Osteoblast (primary cell): ENCODE results near the gene MXD3. TPM values are rescaled to one million over a fixed set of nuclear protein-coding genes. Genes with fewer than 3 reads are reported as not detected.
A peak's percentile ranks its signal among the peaks of the same experiment; 100 is the strongest.

ENCODE experiments used
- DNase-seq: peaks from one replicate; pipeline ENCODE4 v3.0.0; 2011; ENCODE audit warnings: low spot score, mixed read lengths; ENCODE audit not compliant: insufficient read length; ENCODE audit errors: missing footprints
- H2AFZ ChIP-seq: 2 replicates; pipeline ENCODE4 v1.6.0; 2011; ENCODE audit warnings: mild to moderate bottlenecking, low read length
- H3K27ac ChIP-seq: 2 replicates; pipeline ENCODE4 v1.5.1; 2011; ENCODE audit warnings: mild to moderate bottlenecking, low read depth, low read length, moderate library complexity
- H3K27me3 ChIP-seq: 2 replicates; pipeline ENCODE4 v1.6.0; 2012; ENCODE audit warnings: mild to moderate bottlenecking, control low read depth, inconsistent platforms, low read length, moderate library complexity; ENCODE audit not compliant: insufficient read depth
- H3K36me3 ChIP-seq: 2 replicates; pipeline ENCODE4 v1.5.1; 2011; ENCODE audit warnings: mild to moderate bottlenecking, low read length, control low read depth, moderate library complexity; ENCODE audit not compliant: insufficient read depth
- H3K4me1 ChIP-seq: 2 replicates; pipeline ENCODE4 v1.5.1; 2011; ENCODE audit warnings: mild to moderate bottlenecking, low read length, control low read depth, moderate library complexity; ENCODE audit not compliant: insufficient read depth
- H3K4me2 ChIP-seq: 2 replicates; pipeline ENCODE4 v1.6.0; 2011; ENCODE audit warnings: mild to moderate bottlenecking, low read length; ENCODE audit not compliant: insufficient read depth
- H3K4me3 ChIP-seq: fragments of 200-600 bp; sonication (generic); 3 replicates; pipeline ENCODE4 v1.5.1; 2012; ENCODE audit warnings: mild to moderate bottlenecking, low read length, inconsistent platforms; ENCODE audit not compliant: insufficient read depth
- H3K79me2 ChIP-seq: 2 replicates; pipeline ENCODE4 v1.6.0; 2012; ENCODE audit warnings: mild to moderate bottlenecking, low read length, control low read depth, inconsistent platforms; ENCODE audit not compliant: insufficient read depth
- H3K9me3 ChIP-seq: 2 replicates; pipeline ENCODE4 v1.5.1; 2011; ENCODE audit warnings: low read depth, low read length, control low read depth
- H4K20me1 ChIP-seq: 2 replicates; pipeline ENCODE4 v1.6.0; 2012; ENCODE audit warnings: mild to moderate bottlenecking, low read length, control low read depth; ENCODE audit not compliant: insufficient read depth
- CTCF ChIP-seq: IDR thresholded peaks from 2 replicates; pipeline ENCODE4 v1.5.1; 2011; ENCODE audit warnings: mild to moderate bottlenecking, low read depth, low read length, moderate library complexity; ENCODE audit errors: extremely low read depth
- total RNA-seq: library from RNA; depleted of rRNA; stranded (reverse); fragments of >200 nt; gene quantifications from 2 replicates; pipeline ENCODE4 v1.2.3, GENCODE V29; 2012

MXD3 gene
- total RNA-seq, 1 donor = 3.3 TPM

- Histone ChIP-seq H4K20me1 (no peaks in the 10 kb centered on the region), H3K4me2 (no peak overlapping the region), H2AFZ (no peak overlapping the region), H3K4me3 (no peak overlapping the region), H3K27me3 (peaks cover 3% of the 10 kb centered on the region), H3K4me1 (peaks cover 22% of the 10 kb centered on the region), H3K79me2 (peaks cover 32% of the 10 kb centered on the region), H3K27ac (no peak overlapping the region), H3K9me3 (no peaks in the 10 kb centered on the region), H3K36me3 (peaks cover 3% of the 10 kb centered on the region)
- peak; percentile 73 for DNase-seq
- TF ChIP-seq CTCF = no peak
These were observed 41.4 kb upstream of the MXD3 start for GRCh38 chr5:177353093-177353492.

- H3K79me2 ChIP-seq = peaks cover 45% of the 10 kb centered on the region
- H3K4me3 ChIP-seq = peak within 1 kb of the TSS; percentile 98
- H3K9me3 ChIP-seq = no peaks in the 10 kb centered on the region
- H3K27me3 ChIP-seq = no peaks in the 10 kb centered on the region
- H3K4me1 ChIP-seq = peaks cover 15% of the 10 kb centered on the region
- peak; percentile 99 for DNase-seq
- H3K27ac ChIP-seq = peak within 1 kb of the TSS; percentile 97
- H4K20me1 ChIP-seq = peaks cover 6% of the 10 kb centered on the region
- peak within 1 kb of the TSS; percentile 99 for H2AFZ ChIP-seq
- peak within 1 kb of the TSS; percentile 86 for H3K4me2 ChIP-seq
- no peak for TF ChIP-seq CTCF
- peaks cover 3% of the 10 kb centered on the region for H3K36me3 ChIP-seq
These were observed 40.0 kb upstream of the MXD3 start, which contains the start of gene LMAN2 for GRCh38 chr5:177351392-177352329. LMAN2 (minus strand) TSS chr5:177351668; CDS start chr5:177351647, 21 bp downstream.

DNA sequence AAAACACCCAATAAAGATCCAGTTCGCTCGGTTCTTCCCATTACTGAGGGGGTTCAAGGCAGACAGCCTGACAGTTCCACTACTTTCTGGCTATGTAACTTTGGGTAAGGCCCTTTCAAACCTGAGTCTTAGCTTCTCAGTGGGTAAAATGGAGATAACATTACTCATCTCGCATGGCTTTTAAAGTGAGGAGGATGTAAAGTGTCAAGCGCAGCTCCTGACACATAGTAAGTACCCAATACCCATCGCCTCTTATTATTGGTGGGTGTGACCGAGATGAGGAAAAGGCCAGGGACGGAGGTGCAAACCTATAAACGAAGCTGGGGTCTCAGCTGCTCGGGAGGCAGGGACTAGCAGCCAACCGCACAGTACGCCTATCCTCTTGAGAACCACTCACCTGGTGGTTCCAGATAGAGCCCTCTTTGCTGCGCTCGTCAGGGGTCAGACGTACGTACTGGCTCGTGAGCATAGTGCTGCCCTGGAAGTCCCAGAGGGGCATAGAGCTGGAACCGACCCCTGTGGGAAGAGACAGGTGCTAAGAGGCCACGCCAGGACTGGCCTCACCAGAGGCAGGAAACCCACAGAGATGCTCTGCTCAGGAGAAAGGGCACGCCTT lies 39.2 kb upstream of the MXD3 start:
- H3K4me2 ChIP-seq = peak overlapping the region; percentile 86
- H3K36me3 ChIP-seq = peaks cover 6% of the 10 kb centered on the region
- no peaks in the 10 kb centered on the region for H3K9me3 ChIP-seq
- peak overlapping the region; percentile 97 for H3K27ac ChIP-seq
- peaks cover 53% of the 10 kb centered on the region for H3K79me2 ChIP-seq
- TF ChIP-seq CTCF = no peak
- peak overlapping the region; percentile 98 for H3K4me3 ChIP-seq
- H3K27me3 ChIP-seq = no peaks in the 10 kb centered on the region
- peaks cover 15% of the 10 kb centered on the region for H3K4me1 ChIP-seq
- peak overlapping the region; percentile 99 for H2AFZ ChIP-seq
- peak; percentile 52 for DNase-seq
- peaks cover 10% of the 10 kb centered on the region for H4K20me1 ChIP-seq

DNA sequence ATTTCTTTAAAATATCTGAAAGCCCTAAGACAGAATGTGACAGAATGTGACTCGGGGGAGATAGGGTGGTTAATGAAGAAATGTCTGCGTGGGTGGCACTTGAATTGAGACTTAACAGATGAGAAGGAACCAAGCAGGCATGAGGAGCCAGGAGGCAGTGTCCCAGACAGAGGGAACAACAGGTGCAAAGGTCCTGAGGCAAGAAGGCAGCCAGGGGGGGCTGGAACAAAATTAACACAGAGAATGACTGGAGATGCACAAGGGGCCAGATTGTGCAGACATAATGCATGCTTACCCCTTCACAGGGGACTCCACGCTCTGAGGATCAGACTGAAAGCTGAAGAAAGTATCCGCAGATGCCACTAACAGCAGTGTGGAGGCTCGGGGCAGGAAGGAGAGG lies 38.1 kb upstream of the MXD3 start:
- Histone ChIP-seq H3K4me2 (peak overlapping the region; percentile 86), H3K4me1 (peaks cover 15% of the 10 kb centered on the region), H3K4me3 (no peak overlapping the region), H4K20me1 (peaks cover 10% of the 10 kb centered on the region), H3K79me2 (peaks cover 62% of the 10 kb centered on the region), H3K27me3 (no peaks in the 10 kb centered on the region), H3K27ac (no peak overlapping the region), H3K9me3 (no peaks in the 10 kb centered on the region), H2AFZ (no peak overlapping the region), H3K36me3 (peaks cover 6% of the 10 kb centered on the region)
- TF ChIP-seq CTCF = no peak
- peak; percentile 39 for DNase-seq
